ENCODE measurements around the gene CNIH3. TPM values are rescaled to one million over a fixed set of nuclear protein-coding genes. Genes with fewer than 3 reads are reported as not detected.

Gene CNIH3
- total RNA-seq, 3 donors from 2014 or later (not counting 1 experiment from before 2014, with no cell fraction given) = 2.8 to 5.4 (median 5.0) TPM

DNA sequence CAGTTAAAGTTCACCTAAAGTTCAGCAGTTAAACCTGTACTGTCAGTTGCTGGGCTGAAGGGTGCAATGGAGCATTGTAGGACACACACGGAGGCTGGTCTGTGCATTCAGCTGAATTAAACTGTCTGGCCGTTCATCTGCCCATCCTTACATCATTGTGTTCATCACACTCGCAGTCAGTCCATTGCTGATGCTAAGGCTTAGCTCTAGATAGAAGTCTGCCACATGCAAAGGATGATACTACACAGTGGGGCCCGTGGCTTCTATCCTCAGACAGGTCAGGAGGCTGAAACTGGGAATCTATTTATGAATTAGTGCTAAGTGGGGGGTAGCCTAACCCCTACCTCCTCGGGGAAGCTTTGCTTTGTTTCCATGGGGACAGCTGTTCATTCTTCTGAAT lies 60.4 kb downstream of the CNIH3 start:
- Mint-ChIP-seq H3K4me3 (no peak overlapping the region), H3K4me1 (no peaks in the 10 kb centered on the region), H3K9me3 (no peaks in the 10 kb centered on the region), H3K27ac (no peak overlapping the region), H3K27me3 (ENCODE audit: low read depth in 2 of 2) (peaks cover 0 to 7% of the 10 kb centered on the region in 2 donors), H3K36me3 (no peaks in the 10 kb centered on the region)
- Histone ChIP-seq H3K27ac (ENCODE audit: low read length) (no peak overlapping the region), H3K36me3 (ENCODE audit: control insufficient read depth, insufficient read depth, low read length) (no peaks in the 10 kb centered on the region), H3K9me3 (ENCODE audit: control insufficient read depth, insufficient read depth, low read length) (no peaks in the 10 kb centered on the region), H3K27me3 (ENCODE audit: control insufficient read depth, insufficient read depth, low read length) (no peaks in the 10 kb centered on the region), H3K4me1 (ENCODE audit: control insufficient read depth, insufficient read depth, low read length) (no peaks in the 10 kb centered on the region), H3K4me3 (ENCODE audit: low read length) (no peak overlapping the region)
- DNase-seq (no peak), ATAC-seq (no peak)
- WGBS (ENCODE audit: insufficient coverage) = 87% methylated on average over 4 of the region's 5 CpGs
- intact Hi-C loops (cut with micrococcal nuclease) = no loop called here
- TF ChIP-seq, protein P1, sequence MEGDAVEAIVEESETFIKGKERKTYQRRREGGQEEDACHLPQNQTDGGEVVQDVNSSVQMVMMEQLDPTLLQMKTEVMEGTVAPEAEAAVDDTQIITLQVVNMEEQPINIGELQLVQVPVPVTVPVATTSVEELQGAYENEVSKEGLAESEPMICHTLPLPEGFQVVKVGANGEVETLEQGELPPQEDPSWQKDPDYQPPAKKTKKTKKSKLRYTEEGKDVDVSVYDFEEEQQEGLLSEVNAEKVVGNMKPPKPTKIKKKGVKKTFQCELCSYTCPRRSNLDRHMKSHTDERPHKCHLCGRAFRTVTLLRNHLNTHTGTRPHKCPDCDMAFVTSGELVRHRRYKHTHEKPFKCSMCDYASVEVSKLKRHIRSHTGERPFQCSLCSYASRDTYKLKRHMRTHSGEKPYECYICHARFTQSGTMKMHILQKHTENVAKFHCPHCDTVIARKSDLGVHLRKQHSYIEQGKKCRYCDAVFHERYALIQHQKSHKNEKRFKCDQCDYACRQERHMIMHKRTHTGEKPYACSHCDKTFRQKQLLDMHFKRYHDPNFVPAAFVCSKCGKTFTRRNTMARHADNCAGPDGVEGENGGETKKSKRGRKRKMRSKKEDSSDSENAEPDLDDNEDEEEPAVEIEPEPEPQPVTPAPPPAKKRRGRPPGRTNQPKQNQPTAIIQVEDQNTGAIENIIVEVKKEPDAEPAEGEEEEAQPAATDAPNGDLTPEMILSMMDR (IDR thresholded peaks at IDR 0.05) = no peak

DNA sequence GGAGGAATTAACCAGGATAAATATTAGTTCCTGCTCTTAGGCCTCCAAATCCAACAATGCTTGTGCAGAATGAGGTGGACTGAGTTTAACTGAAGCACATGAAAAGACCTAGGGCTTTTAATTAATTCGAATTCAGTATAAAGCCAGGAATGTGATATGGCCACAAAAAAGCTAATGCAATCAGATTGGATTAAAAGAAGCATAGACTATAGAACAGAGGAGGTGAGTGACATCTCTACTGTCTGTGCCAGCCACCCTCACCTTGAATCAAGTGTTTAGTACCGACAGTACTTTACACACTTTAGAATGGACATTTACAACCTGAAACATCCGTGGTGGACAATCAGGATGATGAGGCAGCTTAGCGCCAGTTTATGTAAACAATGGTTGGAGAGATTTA lies 62.1 kb downstream of the CNIH3 start:
- H3K36me3 ChIP-seq (ENCODE audit: control insufficient read depth, insufficient read depth, low read length) = no peaks in the 10 kb centered on the region
- DNase-seq (no peak), ATAC-seq (no peak)
- WGBS (ENCODE audit: insufficient coverage) = 81% methylated on average over 4 of the region's 4 CpGs
- Mint-ChIP-seq H3K27me3 (ENCODE audit: low read depth in 2 of 2) (peaks cover 0 to 7% of the 10 kb centered on the region in 2 donors), H3K36me3 (no peaks in the 10 kb centered on the region), H3K4me3 (no peak overlapping the region), H3K27ac (no peak overlapping the region), H3K9me3 (no peaks in the 10 kb centered on the region), H3K4me1 (no peaks in the 10 kb centered on the region)
- H3K27ac ChIP-seq (ENCODE audit: low read length) = no peak overlapping the region
- intact Hi-C loops (cut with micrococcal nuclease) = no loop called here
- H3K4me3 ChIP-seq (ENCODE audit: low read length) = no peak overlapping the region
- H3K27me3 ChIP-seq (ENCODE audit: control insufficient read depth, insufficient read depth, low read length) = no peaks in the 10 kb centered on the region
- no peaks in the 10 kb centered on the region for H3K9me3 ChIP-seq (ENCODE audit: control insufficient read depth, insufficient read depth, low read length)
- H3K4me1 ChIP-seq (ENCODE audit: control insufficient read depth, insufficient read depth, low read length) = no peaks in the 10 kb centered on the region
- TF ChIP-seq, protein P1 (IDR thresholded peaks at IDR 0.05) = no peak

GRCh38 chr1:224679606-224680005 lies 63.5 kb downstream of the CNIH3 start:
- no peak overlapping the region for H3K4me3 ChIP-seq (ENCODE audit: low read length)
- Mint-ChIP-seq H3K36me3 (no peaks in the 10 kb centered on the region), H3K27ac (no peak overlapping the region), H3K4me3 (no peak overlapping the region), H3K4me1 (no peaks in the 10 kb centered on the region), H3K27me3 (ENCODE audit: low read depth in 2 of 2) (peaks cover 0 to 2% of the 10 kb centered on the region in 2 donors), H3K9me3 (no peaks in the 10 kb centered on the region)
- intact Hi-C loops (cut with micrococcal nuclease) = no loop called here
- H3K36me3 ChIP-seq (ENCODE audit: control insufficient read depth, insufficient read depth, low read length) = no peaks in the 10 kb centered on the region
- no peaks in the 10 kb centered on the region for H3K4me1 ChIP-seq (ENCODE audit: control insufficient read depth, insufficient read depth, low read length)
- no peaks in the 10 kb centered on the region for H3K27me3 ChIP-seq (ENCODE audit: control insufficient read depth, insufficient read depth, low read length)
- ATAC-seq = no peak
- no peaks in the 10 kb centered on the region for H3K9me3 ChIP-seq (ENCODE audit: control insufficient read depth, insufficient read depth, low read length)
- no peak overlapping the region for H3K27ac ChIP-seq (ENCODE audit: low read length)
- no peak for DNase-seq
- 100% methylated on average over 1 of the region's 2 CpGs for WGBS (ENCODE audit: insufficient coverage)
- TF ChIP-seq, protein P1 (IDR thresholded peaks at IDR 0.05) = no peak

- TF ChIP-seq, protein P1 (IDR thresholded peaks at IDR 0.05) = no peak
Observed at GRCh38 chr1:224681816-224682215, 65.7 kb downstream of the CNIH3 start.

More at GRCh38 chr1:224681816-224682215, 65.7 kb downstream of the CNIH3 start:
- DNase-seq = no peak
- Mint-ChIP-seq H3K36me3 (no peaks in the 10 kb centered on the region), H3K27me3 (ENCODE audit: low read depth in 2 of 2) (peaks cover 0 to 2% of the 10 kb centered on the region in 2 donors), H3K27ac (no peak overlapping the region), H3K4me1 (no peaks in the 10 kb centered on the region), H3K9me3 (no peaks in the 10 kb centered on the region), H3K4me3 (no peak overlapping the region)
- Histone ChIP-seq H3K9me3 (ENCODE audit: control insufficient read depth, insufficient read depth, low read length) (no peaks in the 10 kb centered on the region), H3K27ac (ENCODE audit: low read length) (no peak overlapping the region), H3K27me3 (ENCODE audit: control insufficient read depth, insufficient read depth, low read length) (no peaks in the 10 kb centered on the region), H3K4me1 (ENCODE audit: control insufficient read depth, insufficient read depth, low read length) (no peaks in the 10 kb centered on the region), H3K4me3 (ENCODE audit: low read length) (no peak overlapping the region), H3K36me3 (ENCODE audit: control insufficient read depth, insufficient read depth, low read length) (no peaks in the 10 kb centered on the region)
- WGBS (ENCODE audit: insufficient coverage) = 94% methylated on average over 5 of the region's 6 CpGs
- intact Hi-C loops (cut with micrococcal nuclease) = no loop called here
- ATAC-seq = no peak
